ENCODE results near the gene CATSPERB.
"Not testable (repeated sequence)": the region's sequence is repeated elsewhere in the genome, so short reads cannot be mapped to it uniquely, and the experiment has no call there.

The CATSPERB gene

DNA sequence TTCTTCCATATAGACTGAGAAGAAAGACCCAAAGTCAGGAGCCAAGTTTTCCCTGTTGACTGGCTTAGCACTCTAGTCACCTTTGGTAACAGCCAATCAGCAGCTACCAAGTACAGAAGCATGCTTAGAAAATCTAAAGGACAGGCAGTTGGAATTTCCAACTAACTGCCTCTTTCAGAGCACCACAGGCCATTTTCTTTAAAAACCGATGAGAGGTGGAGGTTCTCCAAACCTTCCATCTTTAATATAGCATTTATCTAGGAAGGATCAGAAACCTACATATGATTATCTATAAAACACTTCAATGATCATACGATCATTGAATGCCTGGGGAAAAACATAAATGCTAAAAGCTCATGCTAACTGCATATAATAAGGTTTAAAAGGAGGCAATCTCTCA lies at the start of gene CATSPERB:
Gene CATSPERB, minus strand, starts transcription at position 101 of the 400 bp plus-strand sequence. CDS start 2,607 bp downstream, outside the sequence.
- no peak for DNase-seq

DNA sequence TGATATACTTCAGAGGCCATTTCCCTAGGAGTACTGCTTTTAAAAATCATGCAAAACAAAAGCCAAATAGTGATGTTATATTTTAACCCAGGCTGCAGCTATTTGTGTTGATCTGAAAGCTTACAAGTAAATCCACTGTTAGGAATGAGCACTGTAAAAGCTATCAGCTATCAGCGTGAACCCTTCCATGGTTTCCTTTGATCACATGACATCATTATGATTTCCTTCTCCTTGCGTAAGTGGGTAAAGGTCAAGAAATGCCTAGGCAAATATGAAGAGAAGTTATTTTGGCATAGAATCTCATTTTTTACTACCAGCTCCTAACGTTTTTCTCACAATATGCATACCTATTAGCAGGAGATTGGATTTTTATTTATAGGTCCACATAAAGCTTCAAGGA lies 48.6 kb upstream of the CATSPERB start:
- no peak for DNase-seq

GRCh38 chr14:91778217-91778616 lies 46.3 kb upstream of the CATSPERB start:
- no peak for DNase-seq

GRCh38 chr14:91774140-91775096 lies 42.5 kb upstream of the CATSPERB start:
- no peak for DNase-seq

- no peak for DNase-seq
These were observed 38.3 kb upstream of the CATSPERB start for GRCh38 chr14:91770185-91770584.

- DNase-seq, result no peak
These were observed 23.8 kb upstream of the CATSPERB start for GRCh38 chr14:91755570-91756295.

DNA sequence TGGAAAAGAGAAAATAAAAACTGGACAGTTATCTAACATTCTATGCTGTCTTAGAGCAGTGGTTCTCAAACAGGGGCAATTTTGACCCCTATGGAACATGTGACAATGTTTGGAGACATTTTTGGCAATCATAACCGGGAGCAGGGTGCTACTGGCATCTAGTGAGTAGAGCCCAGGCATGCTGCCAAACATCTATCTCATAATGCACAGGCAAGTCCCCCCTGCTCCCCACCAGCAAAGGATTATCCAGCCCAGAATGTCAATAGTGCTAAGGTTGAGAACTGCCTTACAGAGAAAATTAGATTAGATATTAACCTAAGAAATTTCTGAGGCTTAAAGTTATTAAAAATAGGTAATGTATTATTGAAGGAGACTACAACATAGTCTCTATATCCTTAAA lies 22.9 kb upstream of the CATSPERB start:
- DNase-seq, result no peak

GRCh38 chr14:91754185-91754584 lies 22.3 kb upstream of the CATSPERB start:
- no peak for DNase-seq

GRCh38 chr14:91753501-91754128 lies 21.7 kb upstream of the CATSPERB start:
- no peak for DNase-seq

DNA sequence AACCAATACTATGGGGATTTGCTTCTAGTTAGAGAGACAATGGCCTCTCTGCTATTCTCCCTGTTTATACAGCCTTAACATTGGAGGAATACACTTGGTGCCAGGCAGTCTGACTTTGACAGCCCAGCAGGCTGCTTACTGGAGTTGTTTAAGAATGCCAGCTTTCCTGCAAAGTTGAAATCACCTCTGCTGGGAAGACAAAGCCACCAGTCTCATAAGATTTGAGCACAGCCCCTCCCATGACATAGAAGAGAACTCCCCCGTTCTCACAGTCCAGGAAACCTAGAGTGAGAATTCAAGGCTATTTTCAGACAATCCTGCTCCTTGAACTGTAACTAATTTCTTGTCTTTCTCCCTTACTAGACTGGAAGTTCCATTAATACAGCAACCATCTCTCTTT lies 21.1 kb upstream of the CATSPERB start:
- no peak for DNase-seq

DNA sequence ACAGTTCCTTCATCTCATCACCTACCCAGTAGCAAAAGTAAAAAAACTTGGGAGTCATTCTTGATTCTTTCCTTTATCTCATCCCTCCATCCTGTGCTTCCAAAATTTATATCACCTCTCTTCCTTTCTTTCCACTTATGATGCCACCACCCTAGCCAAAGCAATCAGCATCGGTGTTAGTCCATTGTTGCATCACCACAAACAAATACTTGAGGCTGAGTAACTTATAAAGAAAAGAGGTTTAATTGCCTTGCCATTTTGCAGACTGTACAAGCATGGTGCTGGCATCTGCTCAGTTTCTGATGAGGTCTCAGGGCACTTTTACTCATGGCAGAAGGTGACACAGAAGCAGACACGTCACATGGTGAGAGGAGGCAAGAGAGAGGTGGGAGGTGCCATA lies 19.8 kb upstream of the CATSPERB start:
- DNase-seq, result no peak

GRCh38 chr14:91750634-91751198 lies 18.8 kb upstream of the CATSPERB start:
- DNase-seq, result no peak

GRCh38 chr14:91749868-91750267 lies 18.0 kb upstream of the CATSPERB start:
- no peak for DNase-seq

GRCh38 chr14:91748049-91748448 lies 16.2 kb upstream of the CATSPERB start:
- DNase-seq, result no peak

DNA sequence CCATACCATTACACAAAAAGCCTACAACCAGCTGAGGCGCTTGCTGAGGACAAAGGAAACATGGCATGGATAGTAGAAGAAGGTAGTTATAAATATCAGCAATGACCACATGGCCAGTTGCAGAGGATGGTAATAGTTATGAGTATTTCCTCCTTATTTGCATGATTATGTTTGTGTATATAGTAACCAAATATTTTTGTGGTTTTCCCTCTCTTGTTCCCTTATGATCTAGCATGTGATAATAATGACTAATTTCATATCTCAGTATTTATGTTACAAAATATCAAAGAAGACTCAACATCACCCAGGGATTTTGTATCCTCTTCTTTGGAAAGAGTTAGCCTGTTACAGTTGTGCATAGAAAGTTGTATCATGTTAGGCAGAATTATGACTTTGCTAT lies 13.5 kb upstream of the CATSPERB start:
- no peak for DNase-seq

DNA sequence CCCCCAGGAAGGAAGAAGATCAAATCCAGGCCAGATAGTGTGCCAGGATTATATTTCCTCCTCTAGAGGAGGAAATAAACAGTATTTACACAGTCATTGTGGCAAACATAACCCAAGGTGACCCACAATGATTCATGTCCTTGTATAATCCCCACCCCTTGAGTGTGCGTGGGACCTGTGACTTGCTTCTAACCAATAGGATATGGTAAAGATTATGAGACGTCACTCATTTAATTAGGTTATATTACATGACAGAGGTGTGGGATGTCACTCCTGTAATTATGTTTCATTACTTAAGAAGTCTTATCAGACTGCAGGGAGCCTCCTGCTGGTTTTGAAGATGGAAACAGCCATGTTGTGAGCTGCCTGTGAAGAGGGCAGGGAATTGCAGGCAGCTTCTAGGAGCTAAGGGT lies 12.2 kb upstream of the CATSPERB start:
- no peak for DNase-seq

GRCh38 chr14:91743305-91743653 lies 11.4 kb upstream of the CATSPERB start:
- DNase-seq, result no peak

DNA sequence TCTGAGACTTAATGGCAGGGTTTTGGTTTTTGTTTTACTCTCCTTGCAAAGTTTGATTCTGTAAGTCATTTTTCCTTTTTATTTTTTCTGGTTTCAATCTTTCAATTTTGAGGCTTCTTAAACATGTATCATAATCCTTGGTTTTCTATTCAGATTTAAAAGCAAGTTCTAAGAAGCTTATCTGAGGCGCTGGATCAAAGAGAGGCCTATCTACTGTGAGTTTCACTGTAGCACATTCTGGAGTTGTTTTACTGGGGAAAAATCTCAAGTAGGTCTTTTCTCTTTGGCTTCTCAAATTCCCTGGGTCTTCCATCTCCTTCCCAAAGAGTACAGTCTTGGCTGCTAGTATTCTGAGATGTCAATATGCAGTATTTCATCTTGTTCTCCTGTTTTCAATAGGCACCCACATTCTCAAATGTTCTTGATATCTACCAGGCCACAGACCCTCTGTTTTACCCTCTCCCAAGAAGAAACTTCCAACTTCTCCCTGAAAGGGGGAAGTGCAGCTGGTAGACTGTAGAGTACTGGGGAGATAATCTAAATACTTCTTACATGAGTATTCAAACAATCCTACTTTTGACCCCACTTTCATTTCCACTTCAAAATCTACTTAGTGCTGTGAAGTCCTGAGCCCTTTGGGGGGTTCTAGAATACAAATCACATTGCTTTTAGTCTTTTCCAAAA lies 10.9 kb upstream of the CATSPERB start:
- no peak for DNase-seq

GRCh38 chr14:91739867-91740266 lies 8.0 kb upstream of the CATSPERB start:
- DNase-seq, result not testable (repeated sequence)

DNA sequence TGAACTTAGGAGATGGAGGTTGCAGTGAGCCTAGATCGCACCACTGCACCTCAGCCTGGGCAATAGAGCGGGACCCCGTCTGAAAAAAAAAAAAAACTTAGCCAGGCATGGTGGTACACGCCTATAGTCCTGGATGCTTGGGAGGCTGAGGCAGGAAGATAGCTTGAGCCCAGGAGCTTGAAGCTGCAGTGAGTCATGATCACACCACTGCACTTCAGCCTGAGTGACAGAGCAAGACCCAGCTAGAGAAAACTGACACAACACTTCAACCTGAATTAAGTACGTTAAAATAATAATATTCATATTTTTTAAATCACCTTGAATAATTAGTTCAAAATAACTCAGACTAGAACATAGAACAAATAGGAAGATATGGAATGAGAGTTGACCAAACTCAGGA lies 5.7 kb upstream of the CATSPERB start:
- DNase-seq, result no peak

DNA sequence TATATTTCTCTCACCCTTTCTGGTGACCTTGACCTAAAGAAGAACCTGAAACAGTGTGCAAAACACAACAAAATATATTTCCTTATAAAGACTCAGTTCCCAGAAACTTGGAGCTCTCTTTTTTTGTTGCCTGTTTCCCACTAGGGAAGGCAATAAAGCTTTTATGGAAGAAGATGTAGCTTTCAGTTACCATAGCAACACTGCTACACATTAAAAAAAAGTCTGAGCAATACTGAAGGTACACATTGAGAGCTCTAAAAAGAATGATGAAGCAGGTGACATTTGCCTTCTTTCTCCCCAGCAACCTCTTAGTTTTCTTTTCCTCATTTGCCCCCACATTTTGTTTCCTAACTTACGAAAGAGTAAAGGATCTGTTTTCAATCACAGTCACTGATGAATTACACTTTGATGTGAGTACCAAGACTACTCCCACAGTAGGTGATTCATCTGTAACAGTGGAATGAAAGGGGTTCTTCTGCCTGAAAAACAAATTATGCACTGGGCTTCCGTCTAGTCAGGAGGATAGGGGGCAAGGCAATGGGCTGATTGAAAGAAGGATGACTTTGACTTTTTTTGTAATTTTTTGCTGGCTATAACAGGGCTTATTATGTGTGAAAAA lies 1.1 kb upstream of the CATSPERB start:
- DNase-seq, result no peak

- no peak for DNase-seq
These were observed 553 bp upstream of the CATSPERB start for GRCh38 chr14:91732439-91732838.
